ENCODE measurements around the gene CTDSP2. TPM values are rescaled to one million over a fixed set of nuclear protein-coding genes. Genes with fewer than 3 reads are reported as not detected.

CTDSP2 gene
- total RNA-seq, 1 experiment from 2014 or later: 82.7 TPM

GRCh38 chr12:57800965-57801364 lies 45.6 kb downstream of the CTDSP2 start (continued):
- TF ChIP-seq ZNF274 (IDR thresholded peaks at IDR 0.05; ENCODE audit: low read depth, low read length): no peak

GRCh38 chr12:57797933-57798332 lies 48.6 kb downstream of the CTDSP2 start:
- Histone ChIP-seq H4K20me1 (ENCODE audit: insufficient read depth) (no peaks in the 10 kb centered on the region), H3K9me3 (ENCODE audit: control insufficient read depth in 1 of 2, insufficient read depth in 1 of 2, low read depth in 1 of 2, low read length in 2 of 2) (no peaks in the 10 kb centered on the region), H3K9ac (ENCODE audit: low read length) (no peak overlapping the region), H3K27me3 (ENCODE audit: insufficient read depth, low read length) (no peaks in the 10 kb centered on the region), H3K79me2 (ENCODE audit: insufficient read depth, low read length) (peaks cover 10% of the 10 kb centered on the region), H3K27ac (ENCODE audit: low read depth, low read length) (no peak overlapping the region), H3K4me2 (ENCODE audit: low read length) (no peak overlapping the region), H3K4me1 (ENCODE audit: control insufficient read depth in 1 of 2, insufficient read depth in 2 of 2, low read length in 2 of 2) (peaks cover 0 to 8% of the 10 kb centered on the region in 2 experiments; a peak in 2 of 4 replicates), H3K36me3 (ENCODE audit: control insufficient read depth in 1 of 2, insufficient read depth in 2 of 2, low read length in 2 of 2) (peaks cover 20 to 21% of the 10 kb centered on the region in 2 experiments; a peak in 3 of 4 replicates), H2AFZ (ENCODE audit: low read depth, low read length, poor library complexity, severe bottlenecking) (no peak overlapping the region), H3K4me3 (replicated peaks in 1 of 2; ENCODE audit: low read depth in 1 of 2, low read length in 2 of 2) (no peak overlapping the region), H3K9me2 (ENCODE audit: insufficient read depth) (no peaks in the 10 kb centered on the region)
- BruUV-seq (replicated peaks): no TSS peak
- TF ChIP-seq SRF (IDR thresholded peaks at IDR 0.05; ENCODE audit: low read depth) (no peak), ZNF274 (IDR thresholded peaks at IDR 0.05; ENCODE audit: low read depth, low read length) (no peak), CTCF (IDR thresholded peaks at IDR 0.05 in 2 of 3, conservative IDR thresholded peaks at IDR 0.05 in 1 of 3; ENCODE audit: borderline replicate concordance in 1 of 3, insufficient read depth in 1 of 3, low read depth in 2 of 3, low read length in 2 of 3) (no peak), EZH2phosphoT487 (IDR thresholded peaks at IDR 0.05; ENCODE audit: borderline replicate concordance) (no peak), EZH2 (IDR thresholded peaks at IDR 0.05) (no peak), FOSL1 (IDR thresholded peaks at IDR 0.05; ENCODE audit: low read depth) (no peak), POLR2A (IDR thresholded peaks at IDR 0.05; ENCODE audit: borderline replicate concordance, extremely low read depth, insufficient read depth, insufficient read length) (no peak), CEBPB (IDR thresholded peaks at IDR 0.05; ENCODE audit: low read depth) (no peak)
- intact Hi-C loops (cut with micrococcal nuclease): no loop called here
- RAD21 ChIA-PET (ENCODE audit: low non-redundant PET in 1 of 2, low total read pairs in 2 of 2, uncharacterized antibody in 2 of 2, unreplicated experiment in 2 of 2): no interaction called here
- no peak for ATAC-seq
- CTCF ChIA-PET: no interaction called here
- DNase-seq (ENCODE audit: low read depth, low spot score): no peak
- POLR2A ChIA-PET: no interaction called here

Measured in HCT116 (cell line).